GM18867 (cell line): Measurements from ENCODE around the gene ABCC6.
"Not testable (repeated sequence)": the region's sequence is repeated elsewhere in the genome, so short reads cannot be mapped to it uniquely, and the experiment has no call there.

Experiments used
- ATAC-seq: cut with Tn5 transposase; IDR thresholded peaks from one replicate; pipeline ENCODE4 v1.9.1; 2021; ENCODE audit warnings: mild to moderate bottlenecking, moderate library complexity; ENCODE audit not compliant: unreplicated experiment

ABCC6 gene

DNA sequence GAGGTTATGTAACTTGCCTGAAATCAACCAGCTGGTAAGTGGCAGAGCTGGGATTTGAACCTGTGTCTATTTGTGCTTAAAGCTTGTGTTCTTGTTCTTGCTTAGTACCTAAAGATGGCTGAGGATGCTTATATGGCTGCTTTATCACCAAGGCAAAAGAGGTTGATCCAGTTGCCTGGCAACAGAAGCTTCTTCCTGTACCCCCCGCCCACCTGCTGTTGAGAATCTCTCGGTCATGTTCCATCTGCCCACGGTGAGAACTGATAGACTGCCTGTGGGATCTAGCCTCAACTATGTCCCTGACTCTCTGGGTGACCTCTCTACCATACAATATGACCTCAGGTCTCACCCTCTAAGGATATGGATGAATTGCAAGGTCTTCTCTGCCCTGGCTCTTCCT lies 60.7 kb downstream of the ABCC6 start:
- ATAC-seq, result no peak

DNA sequence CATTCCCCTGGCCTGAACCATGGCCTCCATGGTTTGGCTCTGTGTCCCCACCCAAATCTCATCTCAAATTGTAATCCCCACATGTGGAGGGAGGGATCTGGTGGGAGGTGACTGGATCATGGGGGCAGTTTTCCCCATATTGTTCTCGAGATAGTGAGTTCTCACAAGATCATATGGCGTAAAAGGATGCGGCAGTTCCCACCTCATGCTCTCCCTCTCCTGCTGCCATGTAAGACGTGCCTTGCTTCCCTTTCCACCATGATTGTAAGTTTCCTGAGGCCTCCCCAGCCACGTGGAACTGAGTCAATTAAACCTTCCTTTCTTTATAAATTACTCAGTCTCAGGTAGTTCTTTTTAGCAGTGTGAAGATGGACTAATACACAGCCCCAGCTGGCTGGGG lies 61.5 kb downstream of the ABCC6 start:
- ATAC-seq, result not testable (repeated sequence)

DNA sequence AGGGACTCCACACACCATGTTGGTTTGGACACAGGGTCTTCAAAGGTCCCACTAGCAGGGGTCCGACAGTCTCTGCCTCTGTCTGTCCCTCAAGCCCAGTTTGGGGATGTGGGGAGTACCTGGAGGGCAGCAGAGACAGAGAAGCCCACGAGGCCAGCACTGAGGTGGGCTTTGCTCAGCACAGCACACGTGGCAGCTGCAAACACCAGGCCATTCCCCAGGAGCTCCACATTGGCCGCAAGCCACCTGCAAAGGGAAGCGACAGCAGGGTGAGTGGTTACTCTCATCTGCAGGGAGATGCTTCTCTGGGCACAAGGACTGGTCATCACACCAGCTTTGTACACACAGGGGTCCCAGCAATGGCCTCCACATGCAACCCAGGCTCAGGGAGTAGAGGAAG lies 62.0 kb downstream of the ABCC6 start:
- no peak for ATAC-seq

DNA sequence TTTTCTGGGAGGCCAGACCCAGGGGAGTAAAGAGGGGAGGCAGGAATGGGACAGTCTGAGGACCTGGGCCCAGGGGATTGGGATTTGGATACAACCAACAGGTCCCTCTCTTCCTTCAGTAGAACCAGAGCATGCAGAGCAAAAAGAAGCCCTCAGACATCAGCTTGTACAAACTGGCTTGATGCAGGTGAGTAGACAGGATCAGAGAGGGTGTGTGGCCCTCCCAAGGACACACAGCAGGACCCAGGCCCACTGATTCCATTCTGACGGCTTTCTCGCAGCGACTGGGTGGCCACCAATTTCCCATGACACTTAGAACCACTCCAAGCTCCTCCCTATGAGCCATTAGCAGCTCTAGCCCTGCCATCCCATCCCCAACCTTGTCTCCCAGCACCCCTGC lies 63.6 kb downstream of the ABCC6 start:
- ATAC-seq, result no peak

DNA sequence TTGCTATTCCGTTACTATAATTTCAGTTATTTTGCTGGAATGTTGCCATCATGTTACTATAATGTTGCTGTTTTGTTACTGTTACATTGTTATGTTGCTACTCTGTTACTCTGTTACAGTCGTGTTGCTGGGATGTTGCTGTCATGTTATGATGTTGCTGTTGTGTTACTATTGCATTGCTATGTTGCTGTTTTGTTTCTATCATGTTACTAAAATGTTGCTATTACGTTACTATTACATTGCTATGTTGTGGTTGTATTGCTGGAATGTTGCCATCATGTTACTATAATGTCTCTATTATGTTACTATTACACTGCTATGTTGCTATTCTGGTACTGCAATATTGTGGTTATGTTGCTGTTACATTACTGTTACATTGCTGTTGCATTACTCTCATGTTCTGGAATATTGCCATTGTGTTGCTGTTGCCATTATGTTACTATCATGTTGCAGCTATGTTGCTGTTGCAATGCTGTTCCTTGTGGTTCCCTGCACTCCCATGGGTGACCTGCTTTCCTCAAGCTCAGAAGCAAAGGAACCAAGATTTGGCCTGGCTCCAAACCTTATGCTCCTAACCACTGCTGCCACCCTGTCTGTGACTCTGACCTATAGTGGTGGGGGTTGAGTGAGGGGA lies 64.4 kb downstream of the ABCC6 start:
- no peak for ATAC-seq

DNA sequence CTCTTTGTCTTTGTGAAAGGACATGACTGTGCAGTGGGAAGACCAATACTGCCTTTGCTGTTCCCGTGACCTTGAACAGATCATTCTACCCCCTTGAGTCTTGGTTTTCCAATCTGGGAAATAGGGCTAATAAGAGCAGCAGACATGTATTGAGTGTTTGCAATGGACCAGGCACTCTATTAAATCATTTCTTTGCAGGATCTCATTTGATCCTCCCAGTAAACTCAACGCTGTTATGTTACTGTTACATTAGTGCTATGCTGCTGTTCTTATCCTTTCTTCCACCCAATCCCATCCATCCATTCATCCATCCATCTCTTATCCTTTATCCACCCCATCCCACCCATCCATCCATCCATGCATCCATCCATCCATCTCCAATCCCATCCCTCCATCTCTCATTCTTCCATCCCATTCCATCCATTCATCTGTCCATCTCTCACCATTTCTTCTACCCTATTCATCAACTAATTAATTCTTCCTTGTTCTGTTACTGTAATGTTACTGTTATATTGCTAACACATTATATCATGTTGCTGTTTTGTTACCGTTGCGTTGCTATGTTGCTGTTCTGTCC lies 65.1 kb downstream of the ABCC6 start:
- ATAC-seq, result no peak

DNA sequence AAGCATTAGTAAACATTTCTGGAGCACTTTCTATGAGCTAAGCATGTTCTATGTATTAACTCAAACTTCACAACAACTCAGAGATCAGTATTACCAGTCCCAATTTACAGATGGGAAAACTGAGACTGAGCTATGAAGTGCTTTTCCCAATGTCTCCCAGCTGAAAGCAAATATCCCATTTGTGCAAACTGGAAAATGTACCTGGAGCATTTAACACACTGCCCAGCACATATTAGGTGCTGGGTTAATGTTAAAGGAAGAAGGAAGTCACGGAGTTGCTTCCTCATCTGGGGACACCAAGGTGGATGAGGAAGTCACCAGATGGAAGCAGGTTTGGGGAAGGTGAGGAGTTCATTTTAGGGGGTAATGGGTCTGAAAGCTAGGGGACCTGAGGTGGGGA lies 66.1 kb downstream of the ABCC6 start:
- ATAC-seq, result no peak

DNA sequence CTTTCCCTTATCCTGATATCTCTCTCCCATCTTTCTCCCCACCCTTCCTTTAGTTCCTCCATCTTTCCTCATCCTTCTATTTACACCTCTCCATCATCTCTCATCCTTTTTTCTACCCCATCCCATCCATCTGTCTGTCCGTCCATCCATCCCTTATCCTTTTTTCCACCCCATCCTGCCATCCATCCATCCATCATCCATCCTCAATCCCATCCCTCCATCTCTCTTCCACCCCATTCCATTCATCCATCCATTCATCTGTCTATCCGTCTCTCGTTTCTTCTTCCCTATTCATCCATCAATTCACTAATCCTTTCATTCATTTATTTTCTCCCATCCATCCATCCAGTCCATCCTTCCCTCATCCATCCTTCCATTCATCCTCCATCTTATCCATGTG lies 68.1 kb downstream of the ABCC6 start:
- ATAC-seq, result no peak

DNA sequence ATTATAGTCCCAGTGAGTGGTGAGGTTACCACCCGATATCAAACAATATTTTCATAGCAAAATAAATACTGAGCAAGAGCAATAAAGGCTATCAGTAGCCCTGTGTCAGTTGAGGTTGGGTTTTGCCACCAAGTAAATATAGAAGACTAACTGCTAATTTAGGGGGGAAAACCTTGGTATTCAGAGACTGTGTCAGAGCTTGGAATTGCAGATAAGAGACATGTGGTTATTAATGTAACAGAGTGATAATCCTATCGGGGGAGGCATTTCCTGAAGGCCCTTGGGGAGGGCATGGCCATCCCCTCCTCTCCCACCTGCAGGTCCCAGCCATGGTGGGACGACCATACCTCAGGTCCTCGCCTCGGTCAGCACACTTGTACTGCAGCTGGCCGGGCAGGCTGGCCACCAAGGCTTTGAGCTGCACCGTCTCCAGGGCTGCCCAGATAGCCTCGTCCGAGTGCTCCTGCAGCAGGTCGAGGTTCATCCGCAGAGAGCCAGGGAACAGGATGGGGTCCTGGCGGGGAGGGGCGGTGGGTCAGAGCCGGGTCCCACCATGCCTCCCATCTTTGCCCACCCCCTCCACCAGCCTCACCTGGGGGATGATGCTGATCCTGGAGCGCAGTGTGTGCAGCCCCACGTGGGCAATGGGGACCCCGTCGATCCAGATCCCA lies 68.9 kb downstream of the ABCC6 start:
- no peak for ATAC-seq

DNA sequence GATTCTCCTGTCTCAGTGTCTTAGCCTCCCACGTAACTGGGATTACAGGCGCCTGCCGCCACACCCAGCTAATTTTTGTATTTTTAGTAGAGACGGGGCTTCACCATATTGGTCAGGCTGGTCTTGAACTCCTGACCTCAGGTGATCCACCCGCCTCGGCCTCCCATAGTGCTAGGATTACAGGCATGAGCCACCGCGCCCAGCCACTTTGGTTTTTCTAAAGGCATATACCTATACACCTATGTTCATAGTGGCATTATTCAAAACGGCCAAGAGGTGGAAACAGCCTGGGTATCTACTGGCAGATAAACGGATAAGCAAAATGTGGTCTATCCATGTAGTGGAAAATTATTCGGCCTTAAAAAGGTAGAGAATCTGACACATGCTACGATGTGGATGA lies 70.3 kb downstream of the ABCC6 start:
- ATAC-seq, result not testable (repeated sequence)

DNA sequence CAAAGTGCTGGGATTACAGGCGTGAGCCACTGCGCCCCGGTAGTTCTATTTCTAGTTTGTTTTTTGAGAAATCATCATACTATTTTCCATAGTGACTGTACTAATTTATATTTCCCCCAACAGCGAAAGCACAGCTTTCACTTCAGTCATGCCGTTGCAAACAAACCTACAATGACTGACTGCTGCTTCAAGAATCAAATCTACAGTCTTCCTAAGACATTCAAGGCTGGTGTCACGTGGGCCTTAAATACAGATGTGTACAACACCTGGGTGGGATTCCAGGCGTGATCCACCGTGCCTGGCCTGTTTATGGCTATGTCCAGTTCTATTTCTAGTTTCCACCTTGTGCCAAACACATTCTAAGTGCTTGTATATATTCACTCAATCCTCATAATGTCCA lies 72.0 kb downstream of the ABCC6 start:
- ATAC-seq, result no peak

DNA sequence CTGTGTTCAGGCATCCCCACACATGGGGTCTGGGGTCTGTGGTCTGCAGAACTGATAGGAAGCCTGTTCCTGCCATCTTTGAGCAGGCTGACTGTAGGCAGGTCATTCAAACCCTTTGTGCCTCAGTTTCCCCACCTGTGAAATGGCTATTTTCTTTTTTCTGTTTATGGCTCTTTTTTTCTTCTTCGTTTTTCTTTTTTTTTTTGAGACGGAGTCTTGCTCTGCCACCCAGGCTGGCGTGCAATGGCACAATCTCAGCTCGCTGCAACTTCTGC lies 72.5 kb downstream of the ABCC6 start:
- ATAC-seq, result no peak

DNA sequence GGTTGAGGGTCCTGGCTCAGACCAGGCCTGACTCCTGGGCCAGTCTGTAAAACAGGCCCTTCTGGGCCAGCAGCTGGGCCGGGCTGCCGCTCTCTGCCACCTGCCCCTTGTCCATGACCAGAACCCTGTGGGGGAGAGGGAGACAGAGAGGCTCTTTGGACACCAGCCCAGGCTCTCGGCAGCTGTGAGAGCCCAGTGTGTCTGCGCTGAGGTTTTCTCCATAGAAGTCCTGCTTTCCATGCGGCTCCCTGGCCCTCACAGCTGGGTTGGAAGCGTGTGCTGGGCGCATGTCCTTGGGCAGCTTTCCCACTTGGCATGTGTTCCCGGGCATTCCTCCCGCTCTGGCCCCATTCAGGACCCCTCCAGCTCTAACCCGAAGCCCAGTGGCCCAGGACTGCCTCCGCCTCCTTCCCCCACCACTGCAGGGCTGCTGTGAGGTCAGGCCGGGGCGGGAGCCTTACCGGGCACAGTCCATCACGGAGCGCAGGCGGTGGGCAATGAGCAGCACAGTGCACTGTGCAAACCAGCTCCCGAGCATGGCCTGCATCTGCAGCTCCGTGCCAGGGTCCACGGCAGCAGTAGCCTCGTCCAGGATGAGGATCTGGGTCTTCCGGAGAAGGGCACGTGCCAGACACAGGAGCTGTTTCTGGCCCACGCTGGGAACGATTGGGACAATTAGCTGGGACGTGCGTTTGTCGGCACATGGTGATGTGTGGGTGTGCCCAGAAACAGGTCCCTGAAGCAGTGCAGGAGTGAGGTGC lies 73.0 kb downstream of the ABCC6 start:
- no peak for ATAC-seq

DNA sequence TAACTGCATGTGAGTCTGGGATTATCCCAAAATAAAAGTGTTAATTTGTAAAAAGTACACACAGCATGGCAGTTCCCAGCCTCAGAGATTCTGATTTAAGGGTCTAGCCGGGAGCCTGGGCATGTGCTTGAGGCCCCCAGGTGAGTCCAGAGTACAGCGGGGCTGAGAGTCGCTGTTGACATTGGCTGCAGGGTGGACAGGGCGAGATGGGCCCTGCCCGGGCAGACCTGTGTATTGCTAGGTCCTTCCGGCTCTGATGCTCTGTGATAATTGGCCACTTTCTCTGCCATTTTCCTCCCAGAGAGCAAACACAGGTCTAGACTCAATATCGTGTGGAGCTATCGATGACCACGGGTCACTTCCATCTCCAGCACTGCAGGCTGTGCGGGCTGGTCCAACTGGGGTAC lies 73.6 kb downstream of the ABCC6 start:
- ATAC-seq, result no peak

DNA sequence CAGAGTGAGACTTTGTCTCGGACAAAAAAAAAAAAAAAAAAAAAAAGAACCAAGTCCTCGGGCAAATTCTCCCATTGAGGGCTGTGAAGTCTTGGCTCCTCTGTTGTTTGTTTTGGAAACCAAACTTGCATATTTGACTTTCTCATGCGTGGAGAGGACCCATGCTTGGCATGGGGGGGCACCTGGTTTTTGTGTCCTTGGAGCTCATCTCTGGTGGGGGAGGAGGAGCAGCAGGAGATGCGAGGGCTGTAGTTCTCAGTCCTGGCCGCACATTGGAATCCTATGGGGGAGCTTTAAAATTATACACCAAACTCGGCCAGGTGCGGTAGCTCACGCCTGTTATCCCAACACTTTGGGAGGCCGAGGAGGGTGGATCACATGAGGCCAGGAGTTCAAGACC lies 74.5 kb downstream of the ABCC6 start:
- ATAC-seq, result no peak

DNA sequence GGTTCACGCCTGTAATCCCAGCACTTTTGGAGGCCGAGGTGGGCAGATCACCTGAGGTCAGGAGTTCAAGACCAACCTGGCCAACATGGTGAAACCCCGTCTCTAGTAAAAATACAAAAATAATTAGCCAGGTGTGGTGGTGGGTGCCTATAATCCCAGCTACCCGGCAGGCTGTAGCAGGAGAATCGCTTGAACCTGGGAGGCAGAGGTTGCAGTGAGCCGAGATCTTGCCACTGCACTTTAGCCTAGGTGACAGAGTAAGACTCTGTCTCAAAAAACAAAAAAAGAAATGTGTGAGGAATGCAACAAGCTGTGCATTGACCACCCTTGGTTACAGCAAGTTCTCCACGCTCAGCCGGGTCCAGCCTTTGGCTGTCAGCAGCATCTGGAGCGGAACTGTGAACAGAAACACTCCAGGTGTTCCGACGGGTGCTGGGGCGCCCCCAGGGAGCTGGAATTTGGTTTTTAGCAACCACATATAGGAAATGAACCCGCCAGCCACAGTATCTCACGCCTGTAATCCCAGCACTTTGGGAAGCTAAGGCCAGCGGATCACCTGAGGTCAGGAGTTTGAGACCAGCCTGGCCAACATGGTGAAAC lies 75.2 kb downstream of the ABCC6 start:
- ATAC-seq, result not testable (repeated sequence)

DNA sequence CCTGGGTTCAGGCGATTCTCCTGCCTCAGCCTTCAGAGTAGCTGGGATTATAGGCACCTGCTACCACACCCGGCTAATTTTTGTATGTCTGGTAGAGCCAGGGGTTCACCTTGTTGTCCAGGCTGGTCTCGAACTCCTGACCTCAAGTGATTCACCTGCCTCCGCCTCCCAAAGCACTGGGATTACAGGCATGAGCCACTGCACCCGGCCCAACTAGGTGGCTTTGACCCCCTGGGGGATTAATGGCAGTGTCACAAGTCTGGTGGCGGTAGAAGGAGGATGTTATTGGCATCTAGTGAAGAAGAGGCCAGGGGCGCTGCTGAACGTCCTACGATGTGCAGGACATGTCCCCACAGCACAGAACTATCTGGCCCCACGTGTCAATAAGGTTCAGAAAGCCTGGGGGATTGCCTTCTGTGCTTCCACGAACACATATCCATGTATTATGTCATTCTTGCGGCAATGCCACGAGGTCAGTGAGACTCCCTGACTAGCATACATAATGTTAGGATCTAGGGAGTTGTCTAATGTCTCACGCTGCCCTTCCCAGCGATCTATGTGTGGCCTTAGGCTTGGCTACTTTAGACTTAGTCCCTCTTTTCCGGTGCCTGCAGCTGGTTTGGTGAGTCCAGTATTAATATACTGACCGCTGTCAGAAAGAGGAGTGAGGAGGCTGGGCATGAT lies 75.8 kb downstream of the ABCC6 start:
- ATAC-seq, result no peak

DNA sequence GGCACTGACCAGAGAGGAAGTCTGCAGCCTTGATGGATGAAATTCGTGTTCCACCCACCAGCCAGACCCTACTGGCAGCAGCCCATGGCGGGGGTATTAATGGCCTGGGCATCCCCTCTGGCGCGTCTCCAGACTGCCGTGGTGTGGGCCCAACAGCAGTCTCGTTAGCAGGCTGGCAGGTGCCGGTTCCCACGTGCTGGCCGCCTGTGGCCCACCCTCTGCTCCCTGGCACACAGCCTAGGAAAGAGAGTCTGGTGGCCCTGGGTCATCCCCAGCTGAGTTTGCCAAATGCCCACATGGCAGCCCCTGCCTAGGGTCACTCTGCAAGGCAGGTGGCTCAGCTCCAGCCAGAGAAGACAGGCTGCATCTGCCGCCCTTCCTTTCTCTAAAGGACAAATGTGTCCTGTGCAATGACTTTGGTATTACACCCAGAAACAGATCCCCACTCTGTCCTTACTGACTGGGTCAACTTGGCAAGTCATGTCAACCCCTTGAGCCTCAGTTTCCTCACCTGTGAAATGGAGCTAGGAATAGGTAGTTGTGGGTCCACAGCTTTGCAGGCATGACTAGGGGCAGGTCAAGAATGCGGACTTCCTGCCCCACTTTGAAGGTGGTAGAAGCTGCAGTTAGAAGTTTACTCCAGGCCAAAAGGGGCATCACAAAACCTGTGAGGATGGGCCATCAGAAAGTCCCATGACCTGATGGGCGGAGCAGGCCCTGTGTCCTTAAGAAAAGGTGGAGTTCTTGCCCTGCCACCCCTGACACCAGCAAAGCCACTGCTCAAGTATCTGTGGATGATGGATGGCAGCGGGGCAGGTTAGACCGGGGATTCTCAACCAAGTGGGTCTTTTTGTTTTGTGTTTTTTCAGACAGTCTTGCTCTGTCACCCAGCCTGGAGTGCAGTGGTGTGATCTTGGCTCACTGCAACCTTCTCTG lies 76.6 kb downstream of the ABCC6 start:
- ATAC-seq, result no peak

DNA sequence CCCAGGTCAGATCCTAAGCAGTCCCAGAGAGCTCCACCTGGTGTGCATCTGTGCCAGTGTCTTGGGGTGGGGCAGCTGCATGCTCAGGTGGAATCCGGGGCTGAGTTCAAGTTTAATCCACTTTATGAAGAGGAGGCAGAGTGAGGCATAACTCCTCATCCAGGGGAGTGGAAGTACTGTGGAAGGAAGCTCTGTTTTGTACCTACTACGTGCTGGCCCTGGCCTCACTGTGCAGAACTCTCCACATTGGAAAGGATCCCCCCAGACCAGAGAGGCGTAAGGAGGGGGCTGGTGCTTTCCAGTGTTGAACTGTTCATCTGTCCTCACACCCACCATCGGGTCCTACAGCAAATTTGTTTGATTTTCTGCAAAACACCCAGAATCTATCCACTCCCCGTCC lies 78.0 kb downstream of the ABCC6 start:
- ATAC-seq, result no peak

DNA sequence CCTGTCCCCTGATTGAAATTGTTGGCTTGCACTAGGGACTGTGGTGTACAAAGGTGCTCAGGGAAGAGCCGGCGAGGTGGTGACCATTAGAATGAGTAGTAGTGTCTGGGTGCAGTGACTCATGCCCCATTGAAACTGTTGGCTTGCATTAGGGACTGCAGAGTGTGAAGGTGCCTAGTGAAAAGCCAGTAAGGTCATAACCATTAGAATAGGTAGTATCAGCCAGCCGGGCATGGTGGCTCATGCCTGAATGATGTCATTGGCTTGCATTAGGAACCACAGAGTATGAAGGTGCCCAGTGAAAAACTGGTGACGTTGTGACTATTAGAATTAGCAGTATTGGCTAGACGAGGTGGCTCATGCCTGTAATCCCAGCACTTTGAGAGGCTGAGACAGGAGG lies 78.9 kb downstream of the ABCC6 start:
- no peak for ATAC-seq
